ENCODE data around the gene KLHL20. TPM values are rescaled to one million over a fixed set of nuclear protein-coding genes. Genes with fewer than 3 reads are reported as not detected.

KLHL20 gene
- total and polyA plus RNA-seq, 2 of the 13 experiments (the other 11 are each of a cell fraction or from before 2014, with no cell fraction given): 7.4 to 14.3 TPM

DNA sequence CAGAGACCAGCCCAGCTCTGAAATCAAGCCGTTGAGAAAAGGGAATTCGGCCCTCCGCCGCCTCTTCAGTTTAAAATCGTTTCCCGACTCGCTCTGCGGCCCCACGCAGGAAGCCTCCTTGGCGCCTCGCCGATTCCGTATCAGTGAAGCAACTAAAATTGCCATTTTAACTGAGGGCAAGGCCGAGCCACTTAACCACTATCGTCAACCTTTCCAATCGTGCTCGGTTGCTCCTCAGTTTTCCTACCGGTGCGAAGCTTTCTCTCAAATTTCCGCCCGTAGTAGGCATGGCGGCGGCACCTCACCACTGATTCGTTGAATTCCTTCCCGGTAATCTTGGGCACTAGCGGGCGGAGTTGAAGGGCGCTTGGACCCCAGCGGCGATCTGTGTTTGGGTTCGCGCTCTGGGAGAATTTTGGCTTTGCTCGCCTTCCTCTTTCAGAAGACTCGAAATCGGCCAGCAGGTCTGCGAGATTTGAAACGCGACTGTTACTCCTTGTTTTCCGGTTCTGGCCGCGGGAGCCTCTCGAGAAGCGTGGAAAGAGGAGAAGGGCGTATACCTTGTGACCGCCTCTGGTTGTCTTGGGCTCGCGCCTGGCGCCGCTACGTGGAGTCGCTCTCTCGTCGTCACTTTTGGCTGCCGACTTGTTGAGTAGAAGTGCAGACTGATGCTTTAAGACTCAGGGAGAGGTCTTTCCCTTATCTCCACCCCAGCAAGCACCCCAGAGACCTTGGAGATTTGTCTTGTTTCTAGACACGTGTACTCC, 109.7 kb downstream of the KLHL20 start, which contains the start of the genes CENPL and DARS2 (continued):
- 0 out of 2 replicates have a peak, but pooled peaks have one; percentile 5 for TF ChIP-seq GZF1 (CRISPR knock-in tag; IDR thresholded peaks at IDR 0.05)
- no peak for TF ChIP-seq HNRNPUL1 (IDR thresholded peaks at IDR 0.05; ENCODE audit: low read depth, low read length)
- TF ChIP-seq SMAD1 (CRISPR knock-in tag; IDR thresholded peaks at IDR 0.05; ENCODE audit: borderline replicate concordance, low read depth): peak; percentile 93
- TF ChIP-seq TAF1 (CRISPR knock-in tag; IDR thresholded peaks at IDR 0.05): peak; percentile 61
- TF ChIP-seq KDM2A (CRISPR knock-in tag; IDR thresholded peaks at IDR 0.05; ENCODE audit: borderline replicate concordance, low read depth): peak; percentile 59; the same call in 1 of the 2 replicates
- TF ChIP-seq ZNF10 (CRISPR knock-in tag; IDR thresholded peaks at IDR 0.05; ENCODE audit: borderline replicate concordance, low read depth): no peak
- 0 out of 2 replicates have a peak, but pooled peaks have one; percentile 32 for TF ChIP-seq ZNF317 (CRISPR knock-in tag; IDR thresholded peaks at IDR 0.05)
- TF ChIP-seq, protein P1, sequence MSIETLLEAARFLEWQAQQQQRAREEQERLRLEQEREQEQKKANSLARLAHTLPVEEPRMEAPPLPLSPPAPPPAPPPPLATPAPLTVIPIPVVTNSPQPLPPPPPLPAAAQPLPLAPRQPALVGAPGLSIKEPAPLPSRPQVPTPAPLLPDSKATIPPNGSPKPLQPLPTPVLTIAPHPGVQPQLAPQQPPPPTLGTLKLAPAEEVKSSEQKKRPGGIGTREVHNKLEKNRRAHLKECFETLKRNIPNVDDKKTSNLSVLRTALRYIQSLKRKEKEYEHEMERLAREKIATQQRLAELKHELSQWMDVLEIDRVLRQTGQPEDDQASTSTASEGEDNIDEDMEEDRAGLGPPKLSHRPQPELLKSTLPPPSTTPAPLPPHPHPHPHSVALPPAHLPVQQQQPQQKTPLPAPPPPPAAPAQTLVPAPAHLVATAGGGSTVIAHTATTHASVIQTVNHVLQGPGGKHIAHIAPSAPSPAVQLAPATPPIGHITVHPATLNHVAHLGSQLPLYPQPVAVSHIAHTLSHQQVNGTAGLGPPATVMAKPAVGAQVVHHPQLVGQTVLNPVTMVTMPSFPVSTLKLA (IDR thresholded peaks at IDR 0.05): peak; percentile 50
- peak; percentile 38; the same call in 1 of the 2 replicates for TF ChIP-seq ZNF564 (CRISPR knock-in tag; IDR thresholded peaks at IDR 0.05)
- TF ChIP-seq, protein P2, sequence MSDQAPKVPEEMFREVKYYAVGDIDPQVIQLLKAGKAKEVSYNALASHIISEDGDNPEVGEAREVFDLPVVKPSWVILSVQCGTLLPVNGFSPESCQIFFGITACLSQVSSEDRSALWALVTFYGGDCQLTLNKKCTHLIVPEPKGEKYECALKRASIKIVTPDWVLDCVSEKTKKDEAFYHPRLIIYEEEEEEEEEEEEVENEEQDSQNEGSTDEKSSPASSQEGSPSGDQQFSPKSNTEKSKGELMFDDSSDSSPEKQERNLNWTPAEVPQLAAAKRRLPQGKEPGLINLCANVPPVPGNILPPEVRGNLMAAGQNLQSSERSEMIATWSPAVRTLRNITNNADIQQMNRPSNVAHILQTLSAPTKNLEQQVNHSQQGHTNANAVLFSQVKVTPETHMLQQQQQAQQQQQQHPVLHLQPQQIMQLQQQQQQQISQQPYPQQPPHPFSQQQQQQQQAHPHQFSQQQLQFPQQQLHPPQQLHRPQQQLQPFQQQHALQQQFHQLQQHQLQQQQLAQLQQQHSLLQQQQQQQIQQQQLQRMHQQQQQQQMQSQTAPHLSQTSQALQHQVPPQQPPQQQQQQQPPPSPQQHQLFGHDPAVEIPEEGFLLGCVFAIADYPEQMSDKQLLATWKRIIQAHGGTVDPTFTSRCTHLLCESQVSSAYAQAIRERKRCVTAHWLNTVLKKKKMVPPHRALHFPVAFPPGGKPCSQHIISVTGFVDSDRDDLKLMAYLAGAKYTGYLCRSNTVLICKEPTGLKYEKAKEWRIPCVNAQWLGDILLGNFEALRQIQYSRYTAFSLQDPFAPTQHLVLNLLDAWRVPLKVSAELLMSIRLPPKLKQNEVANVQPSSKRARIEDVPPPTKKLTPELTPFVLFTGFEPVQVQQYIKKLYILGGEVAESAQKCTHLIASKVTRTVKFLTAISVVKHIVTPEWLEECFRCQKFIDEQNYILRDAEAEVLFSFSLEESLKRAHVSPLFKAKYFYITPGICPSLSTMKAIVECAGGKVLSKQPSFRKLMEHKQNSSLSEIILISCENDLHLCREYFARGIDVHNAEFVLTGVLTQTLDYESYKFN (CRISPR knock-in tag; conservative IDR thresholded peaks at IDR 0.05): no peak; the same call in 1 of the 2 replicates
- TF ChIP-seq, protein P3, sequence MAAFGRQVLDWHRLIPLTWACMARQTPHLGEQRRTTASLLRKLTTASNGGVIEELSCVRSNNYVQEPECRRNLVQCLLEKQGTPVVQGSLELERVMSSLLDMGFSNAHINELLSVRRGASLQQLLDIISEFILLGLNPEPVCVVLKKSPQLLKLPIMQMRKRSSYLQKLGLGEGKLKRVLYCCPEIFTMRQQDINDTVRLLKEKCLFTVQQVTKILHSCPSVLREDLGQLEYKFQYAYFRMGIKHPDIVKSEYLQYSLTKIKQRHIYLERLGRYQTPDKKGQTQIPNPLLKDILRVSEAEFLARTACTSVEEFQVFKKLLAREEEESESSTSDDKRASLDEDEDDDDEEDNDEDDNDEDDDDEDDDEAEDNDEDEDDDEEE (CRISPR knock-in tag; IDR thresholded peaks at IDR 0.05): 0 out of 2 replicates have a peak, but pooled peaks have one; percentile 32
- peak; percentile 93 for TF ChIP-seq CREM (IDR thresholded peaks at IDR 0.05)
- TF ChIP-seq CREM (CRISPR knock-in tag; IDR thresholded peaks at IDR 0.05): no peak
- TF ChIP-seq ZNF484 (CRISPR knock-in tag; IDR thresholded peaks at IDR 0.05; ENCODE audit: borderline replicate concordance, low read depth): no peak
- TF ChIP-seq CREB1 (IDR thresholded peaks at IDR 0.05): peak; percentile 73
- peak; percentile 94 for TF ChIP-seq CREB1 (CRISPR knock-in tag; IDR thresholded peaks at IDR 0.05)
- peak; percentile 19 for TF ChIP-seq XRCC5 (optimal IDR thresholded peaks at IDR 0.05; ENCODE audit: low read length)
- peak; percentile 54; the same call in 1 of the 2 replicates for TF ChIP-seq SAFB2 (CRISPR knock-in tag; IDR thresholded peaks at IDR 0.05; ENCODE audit: borderline replicate concordance, low read depth)
- no peak for TF ChIP-seq FOXJ3 (CRISPR knock-in tag; IDR thresholded peaks at IDR 0.05; ENCODE audit: borderline replicate concordance)
- TF ChIP-seq NFKBIZ (CRISPR knock-in tag; IDR thresholded peaks at IDR 0.05): 0 out of 2 replicates have a peak, but pooled peaks have one; percentile 29
- peak; percentile 77; the same call in 1 of the 2 replicates for TF ChIP-seq ZNF772 (CRISPR knock-in tag; IDR thresholded peaks at IDR 0.05)
- TF ChIP-seq ZMYM4 (CRISPR knock-in tag; IDR thresholded peaks at IDR 0.05): peak; percentile 95

All from HepG2 (cell line).